Heart left ventricle (tissue), 16 donors: ENCODE results near the gene BCAS4. TPM values are rescaled to one million over a fixed set of nuclear protein-coding genes. Genes with fewer than 3 reads are reported as not detected.

Experiments
- ATAC-seq, 4 donors: fragments of 200-7000 bp; cut with Tn5 transposase; one replicate each; pipeline ENCODE4 v1.9.1; 2020 to 2022; ENCODE audit warnings: moderate library complexity in 4 of 4, mild to moderate bottlenecking in 3 of 4, moderate number of reproducible peaks in 1 of 4
- DNase-seq, 5 donors: peaks; one replicate each; pipeline ENCODE4 v3.0.0-alpha.2; 2020
- H3K27ac ChIP-seq, 12 donors: fragments of 200-600 bp; sonication (generic) in 4 of 12; one replicate each; pipeline versions ENCODE4 v1.5.0 to v1.8.0; 2016 to 2022; ENCODE audit warnings: mild to moderate bottlenecking in 2 of 12
- H3K27me3 ChIP-seq, 9 donors: fragments of 200-600 bp; sonication (generic) in 2 of 9; one replicate each; pipeline versions ENCODE4 v1.5.1 to v1.8.0; 2016 to 2022; ENCODE audit warnings: mild to moderate bottlenecking in 3 of 9
- H3K36me3 ChIP-seq, 9 donors: fragments of 200-600 bp; sonication (generic) in 2 of 9; one replicate each; pipeline versions ENCODE4 v1.5.0 to v1.8.0; 2018 to 2022; ENCODE audit warnings: mild to moderate bottlenecking in 2 of 9
- H3K4me1 ChIP-seq, 12 donors: fragments of 200-600 bp; sonication (generic) in 4 of 12; one replicate each; pipeline versions ENCODE4 v1.5.0 to v1.8.0; 2016 to 2022; ENCODE audit warnings: mild to moderate bottlenecking in 3 of 12
- H3K4me3 ChIP-seq, 12 donors: fragments of 200-600 bp; sonication (generic) in 4 of 12; one replicate each; pipeline versions ENCODE4 v1.5.0 to v1.8.0; 2017 to 2022; ENCODE audit warnings: mild to moderate bottlenecking in 9 of 12, moderate library complexity in 4 of 12
- H3K9me3 ChIP-seq, 12 donors: fragments of 200-600 bp; sonication (generic) in 4 of 12; one replicate each; pipeline versions ENCODE4 v1.5.0 to v1.8.0; 2016 to 2022; ENCODE audit warnings: mild to moderate bottlenecking in 1 of 12
- CTCF ChIP-seq, 12 donors: fragments of 200-600 bp; sonication (generic) in 4 of 12; IDR thresholded peaks; one replicate each; pipeline versions ENCODE4 v1.5.0 to v1.8.0; 2018 to 2022; ENCODE audit warnings: antibody characterized with exemption in 12 of 12, mild to moderate bottlenecking in 5 of 12
- POLR2A ChIP-seq, 2 donors: fragments of 450-650 bp; IDR thresholded peaks; one replicate each; pipeline ENCODE4 v1.6.1; 2017; ENCODE audit warnings: antibody characterized with exemption in 2 of 2, mild to moderate bottlenecking in 2 of 2, moderate library complexity in 2 of 2
- WGBS, 4 donors: extraction: QIAGEN DNeasy Blood & Tissue Kit in 2 of 4; methylation state at CpG; one replicate each; pipeline versions ENCODE4 v1.1.5 to v1.1.7; 2013 to 2018; 5-methylcytosine and 5-hydroxymethylcytosine counted together
- intact Hi-C, 10 donors: fragments of 100-400 bp; cut with DNase I; formaldehyde crosslinking; loops; one replicate each; pipeline versions ENCODE4 v1.11.1 to v1.14.2; 2022
- polyA plus RNA-seq, 2 donors: library from polyadenylated mRNA; stranded (reverse); fragments of 200-250 nt; gene quantifications; one replicate each; pipeline ENCODE4 v1.2.3, GENCODE V29; 2013
- total RNA-seq, 9 donors: library from RNA; depleted of rRNA in 2 of 9; stranded (reverse); fragments of >200 nt in 2 of 9; fragmentation: NEBNext Ultra II Directional in 3 of 9; extraction: Animal tissue kit (Norgen Biotek cat#: 25700) in 3 of 9; gene quantifications; one replicate each; pipeline versions ENCODE4 v1.1.0 to v1.2.4, GENCODE V29; 2016 to 2023
- donor health status: ischemic (EF 13 %, LVEDD 7.1; RV severe dilation, severe dysfunction).
- donor health status: healthy with polysubstance abuse.
- donor health status: DM: no; HTN: yes; CAD: no.
- donor health status: DM: no; HTN: no; CAD: no.
- donor health status: ischemic (EF 25% LVEDD 6.9; RV normal size, moderate dysfunction).
- donor health status: ischemic (EF 25% LVEDD 5.7; RV mildly dilated, moderate dysfunction).
- donor health status: healthy.
- donor health status: DM: yes; HTN: yes; CAD: no.
- donor health status: ischemic (EF 35%, LVEDD 5.7; RV mildly dilated, moderate dysfunction).
- donor health status: nonischemic (EF 11% LVEDD 7.7; RV severe dilation, severe dysfunction).
- donor health status: DM: yes; HTN: yes; CAD: no.
- donor health status: PGD.
- donor health status: ischemic (EF 29% LVEDD 5.4; RV normal size, mild dysfunction).
- donor health status: nonischemic (EF 23%, LVEDD 6.1; RV moderate dilation, normal function).

BCAS4 gene
- total and polyA plus RNA-seq, 11 donors: 0.78 to 5.1 (median 2.0) TPM

GRCh38 chr20:50926530-50926929, 131.7 kb downstream of the BCAS4 start:
- DNase-seq (no peak), ATAC-seq (no peak)
- WGBS, 4 donors: 42 to 53% (median 47%) methylated on average over 1 of the region's 1 CpG
- intact Hi-C loops: loop anchor here in 5 of 10 donors (5.0 to 10.0 kb wide), 4 partner anchors 129 to 302 kb away; partner anchors contain the start of gene BCAS4 (in 2 of the 5)
- Histone ChIP-seq H3K9me3 (no peaks in the 10 kb centered on the region), H3K4me1 (peaks cover 3 to 79% (median 48%) of the 10 kb centered on the region in 12 donors), H3K27ac (no peak overlapping the region), H3K4me3 (no peak overlapping the region), H3K27me3 (no peaks in the 10 kb centered on the region), H3K36me3 (peaks cover 0 to 48% (median 9%) of the 10 kb centered on the region in 9 donors)
- TF ChIP-seq POLR2A (IDR thresholded peaks at IDR 0.05) (no peak), CTCF (IDR thresholded peaks at IDR 0.05) (no peak)

Other genes starting within 250 kb of the BCAS4 start
- 10 to 100 TPM in 2 of 9 donors, 1 to 10 TPM in 7; 2.4 to 10.4 (median 4.9) TPM for gene RIPOR3, start 103.5 kb upstream of the BCAS4 start, total RNA-seq
- gene RIPOR3, start 103.5 kb upstream of the BCAS4 start, polyA plus RNA-seq: 10 to 100 TPM in 1 of 2 donors, 1 to 10 TPM in 1; 3.0 to 20.7 TPM
- 10 to 100 TPM in 1 of 9 donors, 1 to 10 TPM in 8; 2.7 to 12.2 (median 5.1) TPM for gene PARD6B, start 63.5 kb upstream of the BCAS4 start, total RNA-seq
- gene PARD6B, start 63.5 kb upstream of the BCAS4 start, polyA plus RNA-seq: 1 to 10 TPM; 1.3 to 2.4 TPM
- 10 to 100 TPM; 27.5 to 50.6 (median 33.3) TPM for gene ADNP, start 136.4 kb downstream of the BCAS4 start, total RNA-seq
- 10 to 100 TPM; 18.1 to 21.4 TPM for gene ADNP, start 136.4 kb downstream of the BCAS4 start, polyA plus RNA-seq
- 10 to 100 TPM; 32.5 to 53.1 (median 49.5) TPM for gene DPM1, start 163.5 kb downstream of the BCAS4 start, total RNA-seq
- 10 to 100 TPM; 32.5 to 58.2 TPM for gene DPM1, start 163.5 kb downstream of the BCAS4 start, polyA plus RNA-seq
- gene MOCS3, start 163.8 kb downstream of the BCAS4 start, total RNA-seq: 1 to 10 TPM; 2.6 to 3.9 (median 2.8) TPM
- gene MOCS3, start 163.8 kb downstream of the BCAS4 start, polyA plus RNA-seq: 1 to 10 TPM; 1.2 to 2.7 TPM
- gene KCNG1, start 228.0 kb downstream of the BCAS4 start, total RNA-seq: under 1 TPM in 7 of 9 donors, not detected in 2; 0.10 to 0.59 (median 0.38) TPM
- gene KCNG1, start 228.0 kb downstream of the BCAS4 start, polyA plus RNA-seq: under 1 TPM; 0.11 to 0.64 TPM